Measurements from ENCODE around the gene KCTD17. TPM values are rescaled to one million over a fixed set of nuclear protein-coding genes. Genes with fewer than 3 reads are reported as not detected.

KCTD17 gene
- total RNA-seq, 1 experiment from 2014 or later, result 24.9 TPM

DNA sequence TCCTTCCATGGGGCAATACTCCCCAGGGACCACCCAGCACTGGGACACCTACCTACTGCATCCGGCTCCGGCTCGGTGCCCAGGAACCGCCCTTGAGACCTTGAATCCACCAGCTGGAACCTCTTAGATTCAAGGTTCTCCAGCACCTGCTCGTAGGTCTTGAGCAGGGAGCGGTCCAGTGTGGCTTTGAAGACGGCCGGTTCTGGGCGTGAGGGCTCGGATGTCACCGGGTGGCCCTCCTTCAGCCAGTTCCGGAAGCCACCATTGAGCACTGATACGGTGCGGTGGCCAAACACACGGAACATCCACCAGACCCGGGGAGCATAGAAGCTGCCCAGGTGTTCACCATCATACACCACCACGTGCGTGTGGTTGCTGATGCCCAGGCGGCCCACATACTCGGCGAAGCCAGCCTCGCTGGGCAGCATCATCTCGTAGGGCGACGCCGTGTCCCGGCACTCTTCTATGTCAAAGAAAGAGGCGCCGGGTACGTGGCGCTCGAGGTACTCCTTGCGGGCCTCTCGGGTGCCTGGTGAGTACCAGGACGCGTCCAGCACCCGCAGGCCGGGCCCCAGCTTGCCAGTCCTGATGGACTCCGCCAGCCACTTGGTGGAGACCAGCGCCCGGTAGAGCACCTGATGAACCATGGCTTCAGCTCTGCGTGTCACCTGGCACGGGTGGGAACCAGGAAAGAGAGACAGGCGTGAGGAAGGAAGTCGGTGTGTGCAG lies 33.3 kb upstream of the KCTD17 start:
- H3K27me3 ChIP-seq (ENCODE audit: low read length), result no peaks in the 10 kb centered on the region
- H3K4me3 ChIP-seq (ENCODE audit: low read length), result peak overlapping the region; percentile 72; the same call in 1 of the 2 replicates
- H3K36me3 ChIP-seq (ENCODE audit: insufficient read depth, low read length), result no peaks in the 10 kb centered on the region
- H3K9me2 ChIP-seq (replicated peaks; ENCODE audit: insufficient read depth, low read length), result no peaks in the 10 kb centered on the region
- no peaks in the 10 kb centered on the region for H3K9me3 ChIP-seq (ENCODE audit: low read length)
- H4K20me1 ChIP-seq (ENCODE audit: insufficient read depth, low read depth, low read length), result no peaks in the 10 kb centered on the region
- no peak overlapping the region for H2AFZ ChIP-seq (ENCODE audit: low read length)
- DNase-seq, result no peak
- peak overlapping the region; percentile 71 for H3K4me2 ChIP-seq (ENCODE audit: low read depth, low read length, poor library complexity, severe bottlenecking)
- no peaks in the 10 kb centered on the region for H3K79me2 ChIP-seq (ENCODE audit: low read length)
- H3K27ac ChIP-seq (ENCODE audit: low read length), result no peak overlapping the region
- no peak overlapping the region for H3K9ac ChIP-seq (ENCODE audit: low read length)
- peaks cover 11% of the 10 kb centered on the region for H3K4me1 ChIP-seq (ENCODE audit: low read length)

GRCh38 chr22:37018815-37019308 lies 32.7 kb upstream of the KCTD17 start:
- H3K36me3 ChIP-seq (ENCODE audit: insufficient read depth, low read length), result no peaks in the 10 kb centered on the region
- no peak for DNase-seq
- peak overlapping the region; percentile 71; the same call in 1 of the 2 replicates for H2AFZ ChIP-seq (ENCODE audit: low read length)
- no peaks in the 10 kb centered on the region for H3K27me3 ChIP-seq (ENCODE audit: low read length)
- no peak overlapping the region for H3K27ac ChIP-seq (ENCODE audit: low read length)
- H3K9me2 ChIP-seq (replicated peaks; ENCODE audit: insufficient read depth, low read length), result no peaks in the 10 kb centered on the region
- H3K9me3 ChIP-seq (ENCODE audit: low read length), result no peaks in the 10 kb centered on the region
- H4K20me1 ChIP-seq (ENCODE audit: insufficient read depth, low read depth, low read length), result no peaks in the 10 kb centered on the region
- H3K9ac ChIP-seq (ENCODE audit: low read length), result peak overlapping the region; percentile 78
- H3K79me2 ChIP-seq (ENCODE audit: low read length), result no peaks in the 10 kb centered on the region
- H3K4me1 ChIP-seq (ENCODE audit: low read length), result peaks cover 11% of the 10 kb centered on the region
- peak overlapping the region; percentile 71 for H3K4me2 ChIP-seq (ENCODE audit: low read depth, low read length, poor library complexity, severe bottlenecking)
- H3K4me3 ChIP-seq (ENCODE audit: low read length), result peak overlapping the region; percentile 72

DNA sequence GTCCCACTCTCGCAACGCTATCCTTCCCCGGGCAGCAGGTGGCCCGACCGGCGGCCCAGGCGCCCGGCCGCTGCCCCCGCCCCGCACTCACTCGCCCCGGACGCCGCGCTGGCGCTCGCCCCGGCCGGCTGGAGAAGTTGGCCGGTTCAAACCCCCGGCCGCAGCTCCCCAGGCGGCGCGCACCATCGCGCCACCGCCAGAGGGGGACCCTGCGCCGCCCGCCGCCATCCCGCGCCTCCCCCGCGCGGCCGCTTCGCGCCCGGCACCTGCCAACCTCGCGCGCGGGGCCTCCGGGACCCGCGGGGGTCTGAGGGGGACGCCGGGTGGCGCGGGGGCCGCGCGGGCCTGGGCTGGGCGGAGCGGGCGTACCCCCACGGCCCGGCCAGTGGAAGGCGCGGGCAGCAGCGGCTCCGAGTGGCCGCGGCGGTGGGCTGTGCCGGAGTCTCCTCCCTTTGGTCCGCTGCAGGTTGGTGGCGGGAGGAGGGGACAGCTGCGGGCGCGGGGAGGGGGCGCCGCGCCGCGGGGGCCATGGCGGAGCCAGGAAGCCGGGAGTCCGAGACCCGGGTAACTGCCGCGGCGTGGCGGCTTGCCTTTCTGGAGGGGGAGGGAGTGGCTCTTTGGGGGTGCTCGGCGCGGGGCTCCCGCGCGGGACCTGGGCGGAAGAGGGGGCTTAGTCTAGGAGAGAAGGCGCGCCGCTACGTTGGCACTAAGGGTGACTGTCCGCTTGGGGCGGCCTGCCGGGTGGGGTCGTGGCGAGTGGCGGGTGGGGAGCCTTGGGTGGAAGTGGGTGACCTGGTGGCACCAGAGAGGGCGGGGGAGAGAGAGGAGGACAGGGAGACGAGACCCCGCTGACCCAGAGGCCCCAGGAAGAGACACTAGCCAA lies 32.0 kb upstream of the KCTD17 start, which contains the start of the genes MPST and TST:
Gene MPST (plus strand): TSS at position 434 of the 883 bp plus-strand sequence. CDS start 95 bp downstream, at position 529.
Gene TST (minus strand): TSS at position 139 of the 883 bp plus-strand sequence. CDS start 715 bp downstream, outside the sequence.
- no peaks in the 10 kb centered on the region for H3K9me2 ChIP-seq (replicated peaks; ENCODE audit: insufficient read depth, low read length)
- no peak within 1 kb of the TSS for H3K27ac ChIP-seq (ENCODE audit: low read length)
- H3K4me1 ChIP-seq (ENCODE audit: low read length), result peaks cover 11% of the 10 kb centered on the region
- peak; percentile 78 for DNase-seq
- peak within 1 kb of the TSS; percentile 78 for H3K9ac ChIP-seq (ENCODE audit: low read length)
- H4K20me1 ChIP-seq (ENCODE audit: insufficient read depth, low read depth, low read length), result no peaks in the 10 kb centered on the region
- no peaks in the 10 kb centered on the region for H3K27me3 ChIP-seq (ENCODE audit: low read length)
- no peaks in the 10 kb centered on the region for H3K9me3 ChIP-seq (ENCODE audit: low read length)
- peak within 1 kb of the TSS; percentile 78 for H3K4me3 ChIP-seq (ENCODE audit: low read length)
- H2AFZ ChIP-seq (ENCODE audit: low read length), result peak within 1 kb of the TSS; percentile 98
- no peaks in the 10 kb centered on the region for H3K36me3 ChIP-seq (ENCODE audit: insufficient read depth, low read length)
- H3K79me2 ChIP-seq (ENCODE audit: low read length), result no peaks in the 10 kb centered on the region
- H3K4me2 ChIP-seq (ENCODE audit: low read depth, low read length, poor library complexity, severe bottlenecking), result peak within 1 kb of the TSS; percentile 96

DNA sequence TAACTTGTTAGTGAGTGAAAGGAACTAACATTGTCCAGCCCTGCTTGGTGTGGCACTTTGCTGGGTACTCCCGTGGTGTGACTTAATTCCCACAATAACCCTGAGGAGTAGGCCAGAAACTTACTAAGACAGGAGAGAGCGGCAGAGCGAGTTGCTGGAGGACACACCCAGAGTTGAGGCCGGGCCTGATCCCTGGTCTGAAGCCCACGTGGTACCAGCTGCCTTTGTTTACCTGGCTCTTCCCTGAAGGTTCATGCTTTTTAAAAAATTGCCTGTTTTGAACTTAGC lies 31.4 kb upstream of the KCTD17 start:
- no peaks in the 10 kb centered on the region for H3K9me3 ChIP-seq (ENCODE audit: low read length)
- no peaks in the 10 kb centered on the region for H3K79me2 ChIP-seq (ENCODE audit: low read length)
- peak overlapping the region; percentile 78 for H3K4me3 ChIP-seq (ENCODE audit: low read length)
- no peak for DNase-seq
- peak overlapping the region; percentile 96 for H3K4me2 ChIP-seq (ENCODE audit: low read depth, low read length, poor library complexity, severe bottlenecking)
- H3K36me3 ChIP-seq (ENCODE audit: insufficient read depth, low read length), result no peaks in the 10 kb centered on the region
- no peaks in the 10 kb centered on the region for H3K9me2 ChIP-seq (replicated peaks; ENCODE audit: insufficient read depth, low read length)
- no peaks in the 10 kb centered on the region for H3K27me3 ChIP-seq (ENCODE audit: low read length)
- H2AFZ ChIP-seq (ENCODE audit: low read length), result peak overlapping the region; percentile 98
- peaks cover 11% of the 10 kb centered on the region for H3K4me1 ChIP-seq (ENCODE audit: low read length)
- no peak overlapping the region for H3K27ac ChIP-seq (ENCODE audit: low read length)
- H4K20me1 ChIP-seq (ENCODE audit: insufficient read depth, low read depth, low read length), result no peaks in the 10 kb centered on the region
- H3K9ac ChIP-seq (ENCODE audit: low read length), result peak overlapping the region; percentile 78

DNA sequence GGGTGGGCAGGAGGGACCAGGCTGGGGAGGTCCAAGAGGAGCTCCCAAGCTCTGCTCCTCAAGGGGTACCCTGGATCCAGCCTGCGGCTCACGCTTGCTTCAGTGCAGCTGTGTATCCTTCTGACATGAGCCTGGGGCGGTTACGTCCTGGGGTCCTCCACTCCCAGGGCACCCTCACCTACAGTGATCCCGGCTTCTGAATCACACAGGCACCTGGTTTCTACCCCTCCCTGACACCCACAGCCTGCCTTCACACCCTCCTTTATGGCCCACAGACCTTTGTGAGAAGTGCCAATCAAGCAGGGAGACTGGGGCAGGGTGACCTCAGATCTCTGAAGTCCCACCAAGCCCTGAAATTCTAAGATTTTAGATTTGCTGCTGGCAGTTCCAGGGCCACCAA lies 30.5 kb upstream of the KCTD17 start:
- H3K4me2 ChIP-seq (ENCODE audit: low read depth, low read length, poor library complexity, severe bottlenecking), result no peak overlapping the region
- no peak overlapping the region for H3K4me3 ChIP-seq (ENCODE audit: low read length)
- no peaks in the 10 kb centered on the region for H3K9me3 ChIP-seq (ENCODE audit: low read length)
- DNase-seq, result no peak
- no peaks in the 10 kb centered on the region for H3K36me3 ChIP-seq (ENCODE audit: insufficient read depth, low read length)
- H3K4me1 ChIP-seq (ENCODE audit: low read length), result peaks cover 16% of the 10 kb centered on the region
- H3K27ac ChIP-seq (ENCODE audit: low read length), result no peak overlapping the region
- no peaks in the 10 kb centered on the region for H4K20me1 ChIP-seq (ENCODE audit: insufficient read depth, low read depth, low read length)
- no peak overlapping the region for H2AFZ ChIP-seq (ENCODE audit: low read length)
- no peak overlapping the region for H3K9ac ChIP-seq (ENCODE audit: low read length)
- no peaks in the 10 kb centered on the region for H3K9me2 ChIP-seq (replicated peaks; ENCODE audit: insufficient read depth, low read length)
- H3K79me2 ChIP-seq (ENCODE audit: low read length), result no peaks in the 10 kb centered on the region
- H3K27me3 ChIP-seq (ENCODE audit: low read length), result no peaks in the 10 kb centered on the region

- H3K4me1 ChIP-seq (ENCODE audit: low read length), result peaks cover 18% of the 10 kb centered on the region
- no peak overlapping the region for H3K9ac ChIP-seq (ENCODE audit: low read length)
- no peak overlapping the region for H2AFZ ChIP-seq (ENCODE audit: low read length)
- H3K27ac ChIP-seq (ENCODE audit: low read length), result no peak overlapping the region
- H3K9me2 ChIP-seq (replicated peaks; ENCODE audit: insufficient read depth, low read length), result no peaks in the 10 kb centered on the region
- DNase-seq, result peak; percentile 86
- no peaks in the 10 kb centered on the region for H3K9me3 ChIP-seq (ENCODE audit: low read length)
- no peaks in the 10 kb centered on the region for H3K36me3 ChIP-seq (ENCODE audit: insufficient read depth, low read length)
- no peak overlapping the region for H3K4me3 ChIP-seq (ENCODE audit: low read length)
- no peaks in the 10 kb centered on the region for H3K27me3 ChIP-seq (ENCODE audit: low read length)
- H3K79me2 ChIP-seq (ENCODE audit: low read length), result no peaks in the 10 kb centered on the region
- no peaks in the 10 kb centered on the region for H4K20me1 ChIP-seq (ENCODE audit: insufficient read depth, low read depth, low read length)
- no peak overlapping the region for H3K4me2 ChIP-seq (ENCODE audit: low read depth, low read length, poor library complexity, severe bottlenecking)
Measured at GRCh38 chr22:37021710-37022482, 29.6 kb upstream of the KCTD17 start.

DNA sequence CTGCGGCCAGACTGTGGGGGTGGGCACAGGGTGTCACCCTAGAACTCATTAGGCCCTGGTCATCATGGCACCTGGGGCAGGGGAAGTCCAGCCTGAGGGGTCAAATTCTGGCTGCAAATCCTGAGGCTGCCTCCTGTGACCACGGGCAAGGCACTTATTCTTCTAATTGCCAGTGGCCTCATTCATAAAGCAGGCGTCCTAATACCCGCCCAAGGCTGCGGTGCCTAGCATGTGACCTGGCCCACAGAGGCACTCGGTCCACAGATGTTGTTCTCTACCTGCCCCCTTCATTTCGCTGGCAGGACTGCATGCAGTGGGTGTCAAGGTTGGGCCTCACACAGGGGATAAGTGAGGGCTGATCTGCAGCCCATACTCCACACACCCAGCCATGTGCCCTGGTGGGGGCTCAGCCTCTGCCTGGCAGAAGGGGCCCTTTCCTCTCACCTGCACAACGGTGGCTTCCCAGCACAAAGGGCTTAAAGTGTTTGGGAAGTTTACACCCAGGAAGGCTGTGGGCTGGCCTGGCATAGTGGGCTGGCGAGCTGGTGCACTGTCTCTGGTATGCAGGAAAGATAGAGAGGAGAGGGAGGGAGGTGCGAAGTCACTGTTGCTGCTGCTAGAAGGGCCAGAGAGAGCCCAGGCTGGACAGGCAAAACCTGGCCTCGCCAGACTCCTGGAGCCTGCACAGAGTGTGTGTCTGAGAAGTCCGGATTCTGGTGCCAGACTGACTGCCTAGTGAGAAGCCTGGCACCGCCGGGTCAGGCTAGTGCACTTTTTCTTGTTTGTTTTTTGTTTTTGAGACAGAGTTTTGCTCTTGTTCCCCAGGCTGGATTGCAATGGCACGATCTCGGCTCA lies 28.8 kb upstream of the KCTD17 start:
- Histone ChIP-seq H3K4me1 (ENCODE audit: low read length) (peaks cover 18% of the 10 kb centered on the region), H3K27ac (ENCODE audit: low read length) (no peak overlapping the region), H3K4me2 (ENCODE audit: low read depth, low read length, poor library complexity, severe bottlenecking) (no peak overlapping the region), H3K79me2 (ENCODE audit: low read length) (no peaks in the 10 kb centered on the region), H3K4me3 (ENCODE audit: low read length) (no peak overlapping the region), H4K20me1 (ENCODE audit: insufficient read depth, low read depth, low read length) (no peaks in the 10 kb centered on the region), H3K9me3 (ENCODE audit: low read length) (no peaks in the 10 kb centered on the region), H2AFZ (ENCODE audit: low read length) (no peak overlapping the region), H3K36me3 (ENCODE audit: insufficient read depth, low read length) (no peaks in the 10 kb centered on the region), H3K27me3 (ENCODE audit: low read length) (no peaks in the 10 kb centered on the region), H3K9me2 (replicated peaks; ENCODE audit: insufficient read depth, low read length) (no peaks in the 10 kb centered on the region), H3K9ac (ENCODE audit: low read length) (no peak overlapping the region)
- DNase-seq, result no peak

Measured in Karpas-422 (cell line).